NCI-H146 treated with DMSO at 0.1 percent for 48 hours (cell line): Measurements from ENCODE around the gene SBF2.
"Not testable (repeated sequence)": the region's sequence is repeated elsewhere in the genome, so short reads cannot be mapped to it uniquely, and the experiment has no call there.

Source experiments
- DNase-seq: peaks from one replicate; lab custom pipeline; 2025; ENCODE audit not compliant: unreplicated experiment; lab: John Stamatoyannopoulos, UW

Gene SBF2

GRCh38 chr11:10204021-10204420, 90.0 kb downstream of the SBF2 start:
- no peak for DNase-seq

- DNase-seq, result no peak
Observed at GRCh38 chr11:10201343-10201742, 92.7 kb downstream of the SBF2 start.

GRCh38 chr11:10197091-10197490, 96.9 kb downstream of the SBF2 start:
- DNase-seq, result no peak

GRCh38 chr11:10192036-10192435, 102.0 kb downstream of the SBF2 start:
- DNase-seq, result no peak

GRCh38 chr11:10181811-10182210, 112.2 kb downstream of the SBF2 start:
- no peak for DNase-seq

- DNase-seq, result no peak
Observed at GRCh38 chr11:10164621-10165020, 129.4 kb downstream of the SBF2 start.

GRCh38 chr11:10162222-10162621, 131.8 kb downstream of the SBF2 start:
- DNase-seq, result no peak

- no peak for DNase-seq
Observed at GRCh38 chr11:10160350-10160749, 133.7 kb downstream of the SBF2 start.

- no peak for DNase-seq
Observed at GRCh38 chr11:10158461-10158860, 135.6 kb downstream of the SBF2 start.

- peak; percentile 83 for DNase-seq
Observed at GRCh38 chr11:10155793-10156490, 138.1 kb downstream of the SBF2 start.

- no peak for DNase-seq
Observed at GRCh38 chr11:10150800-10151199, 143.2 kb downstream of the SBF2 start.

GRCh38 chr11:10149553-10149952, 144.5 kb downstream of the SBF2 start:
- no peak for DNase-seq

- no peak for DNase-seq
Observed at GRCh38 chr11:10147195-10147594, 146.8 kb downstream of the SBF2 start.

GRCh38 chr11:10144954-10145353, 149.1 kb downstream of the SBF2 start:
- DNase-seq, result no peak

GRCh38 chr11:10139656-10140055, 154.4 kb downstream of the SBF2 start:
- DNase-seq, result no peak

- DNase-seq, result no peak
Observed at GRCh38 chr11:10139143-10139542, 154.9 kb downstream of the SBF2 start.

GRCh38 chr11:10134975-10135481, 159.0 kb downstream of the SBF2 start:
- DNase-seq, result no peak

- not testable (repeated sequence) for DNase-seq
Observed at GRCh38 chr11:10134226-10134625, 159.8 kb downstream of the SBF2 start.

- not testable (repeated sequence) for DNase-seq
Observed at GRCh38 chr11:10133251-10133650, 160.8 kb downstream of the SBF2 start.

- DNase-seq, result no peak
Observed at GRCh38 chr11:10130875-10131274, 163.1 kb downstream of the SBF2 start.

GRCh38 chr11:10129184-10129583, 164.8 kb downstream of the SBF2 start:
- not testable (repeated sequence) for DNase-seq

- DNase-seq, result no peak
Observed at GRCh38 chr11:10125522-10126133, 168.4 kb downstream of the SBF2 start.
